Activated T-helper 17 cell treated with anti-CD3 and anti-CD28 coated beads, Interleukin-2, amount 50 U/mL, for 72 hours (primary cell): Measurements from ENCODE around the gene SPDYE9. TPM values are rescaled to one million over a fixed set of nuclear protein-coding genes. Genes with fewer than 3 reads are reported as not detected.
"Not testable (repeated sequence)": the region's sequence is repeated elsewhere in the genome, so short reads cannot be mapped to it uniquely, and the experiment has no call there.

Experiments
- ATAC-seq: fragments of 150-1000 bp; cut with Tn5 transposase; replicated peaks from 2 replicates; pipeline ENCODE4 v1.10.0; 2021; ENCODE audit warnings: mild to moderate bottlenecking, moderate library complexity
- H3K27ac Mint-ChIP-seq: one replicate; pipeline ENCODE4 v1.8.0; 2022; ENCODE audit warnings: mixed read lengths
- H3K27me3 Mint-ChIP-seq: one replicate; pipeline ENCODE4 v1.8.0; 2022; ENCODE audit warnings: mixed read lengths
- H3K36me3 Mint-ChIP-seq: one replicate; pipeline ENCODE4 v1.8.0; 2022; ENCODE audit warnings: low read depth, mild to moderate bottlenecking, mixed read lengths
- H3K4me1 Mint-ChIP-seq: one replicate; pipeline ENCODE4 v1.8.0; 2022; ENCODE audit warnings: mixed read lengths
- H3K4me3 Mint-ChIP-seq: one replicate; pipeline ENCODE4 v1.8.0; 2022; ENCODE audit warnings: mild to moderate bottlenecking, mixed read lengths
- H3K9me3 Mint-ChIP-seq: one replicate; pipeline ENCODE4 v1.8.0; 2022; ENCODE audit warnings: mixed read lengths
- total RNA-seq, 2 donors: library from RNA; stranded (reverse); gene quantifications; one replicate each; pipeline ENCODE4 v1.2.3, GENCODE V29; 2022

The SPDYE9 gene
- total RNA-seq, result not detected

- not testable (repeated sequence) for ATAC-seq, H3K27me3 Mint-ChIP-seq, H3K4me1 Mint-ChIP-seq
Measured at GRCh38 chr7:73085938-73086337, at the start of gene SPDYE9. SPDYE9 (minus strand) TSS chr7:73086038; CDS start chr7:73084238, 1,800 bp downstream.

GRCh38 chr7:73134866-73135265 lies 49.0 kb upstream of the SPDYE9 start:
- H3K27ac Mint-ChIP-seq, H3K9me3 Mint-ChIP-seq, H3K4me1 Mint-ChIP-seq, H3K36me3 Mint-ChIP-seq, H3K27me3 Mint-ChIP-seq, H3K4me3 Mint-ChIP-seq: not testable (repeated sequence)
- ATAC-seq, result peak; percentile 24

More at GRCh38 chr7:73085938-73086337, at the start of gene SPDYE9:
- not testable (repeated sequence) for H3K36me3 Mint-ChIP-seq, H3K27ac Mint-ChIP-seq, H3K9me3 Mint-ChIP-seq, H3K4me3 Mint-ChIP-seq

GRCh38 chr7:73132651-73133217 lies 46.9 kb upstream of the SPDYE9 start:
- H3K27ac Mint-ChIP-seq, H3K36me3 Mint-ChIP-seq, H3K27me3 Mint-ChIP-seq, H3K9me3 Mint-ChIP-seq, H3K4me1 Mint-ChIP-seq, ATAC-seq, H3K4me3 Mint-ChIP-seq: not testable (repeated sequence)

- not testable (repeated sequence) for H3K36me3 Mint-ChIP-seq, ATAC-seq, H3K9me3 Mint-ChIP-seq, H3K4me1 Mint-ChIP-seq, H3K4me3 Mint-ChIP-seq, H3K27ac Mint-ChIP-seq, H3K27me3 Mint-ChIP-seq
Measured at GRCh38 chr7:73130612-73131011, 44.8 kb upstream of the SPDYE9 start.

- not testable (repeated sequence) for H3K27me3 Mint-ChIP-seq, H3K4me3 Mint-ChIP-seq, H3K27ac Mint-ChIP-seq, H3K36me3 Mint-ChIP-seq, H3K4me1 Mint-ChIP-seq, H3K9me3 Mint-ChIP-seq
- ATAC-seq, result peak; percentile 38
Measured at GRCh38 chr7:73124126-73124525, 38.3 kb upstream of the SPDYE9 start.

GRCh38 chr7:73122778-73123447 lies 37.1 kb upstream of the SPDYE9 start:
- not testable (repeated sequence) for H3K27ac Mint-ChIP-seq, H3K9me3 Mint-ChIP-seq, ATAC-seq, H3K27me3 Mint-ChIP-seq, H3K36me3 Mint-ChIP-seq, H3K4me3 Mint-ChIP-seq, H3K4me1 Mint-ChIP-seq

GRCh38 chr7:73118155-73118554 lies 32.3 kb upstream of the SPDYE9 start:
- not testable (repeated sequence) for H3K27me3 Mint-ChIP-seq, H3K27ac Mint-ChIP-seq, H3K36me3 Mint-ChIP-seq, H3K9me3 Mint-ChIP-seq, H3K4me1 Mint-ChIP-seq, H3K4me3 Mint-ChIP-seq
- peak; percentile 94 for ATAC-seq

- ATAC-seq, H3K27ac Mint-ChIP-seq, H3K36me3 Mint-ChIP-seq, H3K27me3 Mint-ChIP-seq, H3K4me1 Mint-ChIP-seq, H3K4me3 Mint-ChIP-seq, H3K9me3 Mint-ChIP-seq: not testable (repeated sequence)
Measured at GRCh38 chr7:73057811-73058210, 28.0 kb downstream of the SPDYE9 start, which contains the start of gene SPDYE11. SPDYE11 (minus strand) TSS chr7:73057911; CDS start chr7:73056111, 1,800 bp downstream.

- H3K4me1 Mint-ChIP-seq, H3K36me3 Mint-ChIP-seq, ATAC-seq, H3K9me3 Mint-ChIP-seq, H3K27me3 Mint-ChIP-seq, H3K27ac Mint-ChIP-seq, H3K4me3 Mint-ChIP-seq: not testable (repeated sequence)
Measured at GRCh38 chr7:73029666-73030065, 56.2 kb downstream of the SPDYE9 start, which contains the start of gene SPDYE8. SPDYE8 (minus strand) TSS chr7:73029766; CDS start chr7:73027966, 1,800 bp downstream.

Other genes with a start within 250 kb of the SPDYE9 start
- gene POM121, start 160.9 kb downstream of the SPDYE9 start, total RNA-seq, result 100 to 1,000 TPM in 1 of 2 donors, 10 to 100 TPM in 1; 86.1 to 132 TPM
- 1 to 10 TPM in 1 of 2 donors, under 1 TPM in 1; 0.89 to 1.5 TPM for gene TRIM74, start 116.6 kb downstream of the SPDYE9 start, total RNA-seq
- gene SPDYE8, start 56.3 kb downstream of the SPDYE9 start, total RNA-seq, result not detected
- not detected for gene SPDYE11, start 28.1 kb downstream of the SPDYE9 start, total RNA-seq
- gene NSUN5, start 222.8 kb upstream of the SPDYE9 start, total RNA-seq, result 10 to 100 TPM; 32.2 to 48.4 TPM
- gene TRIM50, start 242.0 kb upstream of the SPDYE9 start, total RNA-seq, result not detected
- gene FKBP6, start 242.1 kb upstream of the SPDYE9 start, total RNA-seq, result not detected